ENCODE results near the gene UNC13B.

UNC13B gene

GRCh38 chr9:35367451-35367850 lies 205.6 kb downstream of the UNC13B start:
- no peak overlapping the region for H3K27ac ChIP-seq (ENCODE audit: low read length)
- no peak overlapping the region for H3K9ac ChIP-seq (ENCODE audit: low read length)

GRCh38 chr9:35370241-35370640 lies 208.4 kb downstream of the UNC13B start:
- Histone ChIP-seq H3K36me3 (ENCODE audit: control insufficient read depth, low read depth, low read length) (no peaks in the 10 kb centered on the region), H3K9ac (ENCODE audit: low read length) (no peak overlapping the region), H3K4me3 (ENCODE audit: low read length) (no peak overlapping the region), H3K9me3 (ENCODE audit: control insufficient read depth, low read depth, low read length) (no peaks in the 10 kb centered on the region), H3K27me3 (ENCODE audit: control insufficient read depth, insufficient read depth, low read length) (no peaks in the 10 kb centered on the region), H3K27ac (ENCODE audit: low read length) (no peak overlapping the region), H3K4me1 (ENCODE audit: control insufficient read depth, low read depth, low read length) (no peaks in the 10 kb centered on the region)

More at GRCh38 chr9:35367451-35367850, 205.6 kb downstream of the UNC13B start:
- H3K4me1 ChIP-seq (ENCODE audit: control insufficient read depth, low read depth, low read length), result no peaks in the 10 kb centered on the region
- no peak overlapping the region for H3K4me3 ChIP-seq (ENCODE audit: low read length)
- no peaks in the 10 kb centered on the region for H3K27me3 ChIP-seq (ENCODE audit: control insufficient read depth, insufficient read depth, low read length)
- no peaks in the 10 kb centered on the region for H3K9me3 ChIP-seq (ENCODE audit: control insufficient read depth, low read depth, low read length)
- H3K36me3 ChIP-seq (ENCODE audit: control insufficient read depth, low read depth, low read length), result no peaks in the 10 kb centered on the region

- Histone ChIP-seq H3K4me1 (ENCODE audit: control insufficient read depth, low read depth, low read length) (no peaks in the 10 kb centered on the region), H3K27me3 (ENCODE audit: control insufficient read depth, insufficient read depth, low read length) (no peaks in the 10 kb centered on the region), H3K27ac (ENCODE audit: low read length) (no peak overlapping the region), H3K36me3 (ENCODE audit: control insufficient read depth, low read depth, low read length) (no peaks in the 10 kb centered on the region), H3K9me3 (ENCODE audit: control insufficient read depth, low read depth, low read length) (no peaks in the 10 kb centered on the region), H3K4me3 (ENCODE audit: low read length) (no peak overlapping the region), H3K9ac (ENCODE audit: low read length) (no peak overlapping the region)
Measured at GRCh38 chr9:35374436-35374835, 212.6 kb downstream of the UNC13B start.

- H3K4me1 ChIP-seq (ENCODE audit: control insufficient read depth, low read depth, low read length), result no peaks in the 10 kb centered on the region
- no peaks in the 10 kb centered on the region for H3K36me3 ChIP-seq (ENCODE audit: control insufficient read depth, low read depth, low read length)
- no peaks in the 10 kb centered on the region for H3K9me3 ChIP-seq (ENCODE audit: control insufficient read depth, low read depth, low read length)
- no peaks in the 10 kb centered on the region for H3K27me3 ChIP-seq (ENCODE audit: control insufficient read depth, insufficient read depth, low read length)
- H3K27ac ChIP-seq (ENCODE audit: low read length), result no peak overlapping the region
- no peak overlapping the region for H3K9ac ChIP-seq (ENCODE audit: low read length)
- H3K4me3 ChIP-seq (ENCODE audit: low read length), result no peak overlapping the region
Measured at GRCh38 chr9:35374910-35375309, 213.1 kb downstream of the UNC13B start.

GRCh38 chr9:35380039-35380438 lies 218.2 kb downstream of the UNC13B start:
- no peak overlapping the region for H3K27ac ChIP-seq (ENCODE audit: low read length)
- no peaks in the 10 kb centered on the region for H3K27me3 ChIP-seq (ENCODE audit: control insufficient read depth, insufficient read depth, low read length)
- no peak overlapping the region for H3K4me3 ChIP-seq (ENCODE audit: low read length)
- no peaks in the 10 kb centered on the region for H3K9me3 ChIP-seq (ENCODE audit: control insufficient read depth, low read depth, low read length)
- no peaks in the 10 kb centered on the region for H3K4me1 ChIP-seq (ENCODE audit: control insufficient read depth, low read depth, low read length)
- H3K9ac ChIP-seq (ENCODE audit: low read length), result no peak overlapping the region
- peaks cover 11% of the 10 kb centered on the region for H3K36me3 ChIP-seq (ENCODE audit: control insufficient read depth, low read depth, low read length)

GRCh38 chr9:35380619-35381018 lies 218.8 kb downstream of the UNC13B start:
- Histone ChIP-seq H3K36me3 (ENCODE audit: control insufficient read depth, low read depth, low read length) (peaks cover 11% of the 10 kb centered on the region), H3K9ac (ENCODE audit: low read length) (no peak overlapping the region), H3K4me3 (ENCODE audit: low read length) (no peak overlapping the region), H3K27me3 (ENCODE audit: control insufficient read depth, insufficient read depth, low read length) (no peaks in the 10 kb centered on the region), H3K27ac (ENCODE audit: low read length) (no peak overlapping the region), H3K4me1 (ENCODE audit: control insufficient read depth, low read depth, low read length) (no peaks in the 10 kb centered on the region), H3K9me3 (ENCODE audit: control insufficient read depth, low read depth, low read length) (no peaks in the 10 kb centered on the region)

GRCh38 chr9:35385042-35385441 lies 223.2 kb downstream of the UNC13B start:
- H3K4me3 ChIP-seq (ENCODE audit: low read length), result no peak overlapping the region
- no peaks in the 10 kb centered on the region for H3K4me1 ChIP-seq (ENCODE audit: control insufficient read depth, low read depth, low read length)
- H3K27ac ChIP-seq (ENCODE audit: low read length), result no peak overlapping the region
- no peak overlapping the region for H3K9ac ChIP-seq (ENCODE audit: low read length)
- peaks cover 11% of the 10 kb centered on the region for H3K36me3 ChIP-seq (ENCODE audit: control insufficient read depth, low read depth, low read length)
- H3K27me3 ChIP-seq (ENCODE audit: control insufficient read depth, insufficient read depth, low read length), result no peaks in the 10 kb centered on the region
- no peaks in the 10 kb centered on the region for H3K9me3 ChIP-seq (ENCODE audit: control insufficient read depth, low read depth, low read length)

- H3K27me3 ChIP-seq (ENCODE audit: control insufficient read depth, insufficient read depth, low read length), result no peaks in the 10 kb centered on the region
- no peak overlapping the region for H3K4me3 ChIP-seq (ENCODE audit: low read length)
- H3K36me3 ChIP-seq (ENCODE audit: control insufficient read depth, low read depth, low read length), result peaks cover 12% of the 10 kb centered on the region
- no peaks in the 10 kb centered on the region for H3K9me3 ChIP-seq (ENCODE audit: control insufficient read depth, low read depth, low read length)
- no peaks in the 10 kb centered on the region for H3K4me1 ChIP-seq (ENCODE audit: control insufficient read depth, low read depth, low read length)
- no peak overlapping the region for H3K27ac ChIP-seq (ENCODE audit: low read length)
- no peak overlapping the region for H3K9ac ChIP-seq (ENCODE audit: low read length)
Measured at GRCh38 chr9:35395076-35395705, 233.4 kb downstream of the UNC13B start.

- Histone ChIP-seq H3K36me3 (ENCODE audit: control insufficient read depth, low read depth, low read length) (peaks cover 17% of the 10 kb centered on the region), H3K27ac (ENCODE audit: low read length) (no peak overlapping the region), H3K9ac (ENCODE audit: low read length) (no peak overlapping the region), H3K4me3 (ENCODE audit: low read length) (no peak overlapping the region), H3K9me3 (ENCODE audit: control insufficient read depth, low read depth, low read length) (no peaks in the 10 kb centered on the region), H3K4me1 (ENCODE audit: control insufficient read depth, low read depth, low read length) (no peaks in the 10 kb centered on the region), H3K27me3 (ENCODE audit: control insufficient read depth, insufficient read depth, low read length) (no peaks in the 10 kb centered on the region)
Measured at GRCh38 chr9:35395706-35396101, 233.9 kb downstream of the UNC13B start.

- Histone ChIP-seq H3K9ac (ENCODE audit: low read length) (no peak overlapping the region), H3K4me1 (ENCODE audit: control insufficient read depth, low read depth, low read length) (no peaks in the 10 kb centered on the region), H3K9me3 (ENCODE audit: control insufficient read depth, low read depth, low read length) (no peaks in the 10 kb centered on the region), H3K36me3 (ENCODE audit: control insufficient read depth, low read depth, low read length) (peaks cover 23% of the 10 kb centered on the region), H3K4me3 (ENCODE audit: low read length) (no peak overlapping the region), H3K27me3 (ENCODE audit: control insufficient read depth, insufficient read depth, low read length) (no peaks in the 10 kb centered on the region), H3K27ac (ENCODE audit: low read length) (no peak overlapping the region)
Measured at GRCh38 chr9:35396560-35397215, 234.9 kb downstream of the UNC13B start.

GRCh38 chr9:35397216-35397698 lies 235.4 kb downstream of the UNC13B start:
- Histone ChIP-seq H3K4me3 (ENCODE audit: low read length) (no peak overlapping the region), H3K36me3 (ENCODE audit: control insufficient read depth, low read depth, low read length) (peaks cover 24% of the 10 kb centered on the region)

GRCh38 chr9:35397923-35398322 lies 236.1 kb downstream of the UNC13B start:
- Histone ChIP-seq H3K9ac (ENCODE audit: low read length) (no peak overlapping the region), H3K4me3 (ENCODE audit: low read length) (no peak overlapping the region), H3K36me3 (ENCODE audit: control insufficient read depth, low read depth, low read length) (peaks cover 24% of the 10 kb centered on the region), H3K9me3 (ENCODE audit: control insufficient read depth, low read depth, low read length) (no peaks in the 10 kb centered on the region), H3K27ac (ENCODE audit: low read length) (no peak overlapping the region), H3K4me1 (ENCODE audit: control insufficient read depth, low read depth, low read length) (no peaks in the 10 kb centered on the region), H3K27me3 (ENCODE audit: control insufficient read depth, insufficient read depth, low read length) (no peaks in the 10 kb centered on the region)

More at GRCh38 chr9:35397216-35397698, 235.4 kb downstream of the UNC13B start:
- H3K4me1 ChIP-seq (ENCODE audit: control insufficient read depth, low read depth, low read length), result no peaks in the 10 kb centered on the region
- H3K27ac ChIP-seq (ENCODE audit: low read length), result no peak overlapping the region
- H3K9me3 ChIP-seq (ENCODE audit: control insufficient read depth, low read depth, low read length), result no peaks in the 10 kb centered on the region
- no peaks in the 10 kb centered on the region for H3K27me3 ChIP-seq (ENCODE audit: control insufficient read depth, insufficient read depth, low read length)
- no peak overlapping the region for H3K9ac ChIP-seq (ENCODE audit: low read length)

Data from iPS-18a (cell line).